Measurements from ENCODE around the gene TSPAN14. TPM values are rescaled to one million over a fixed set of nuclear protein-coding genes. Genes with fewer than 3 reads are reported as not detected.

TSPAN14 gene
- polyA plus RNA-seq, 3 donors = 81.6 to 86.2 (median 85.7) TPM

GRCh38 chr10:80580638-80581468 lies 126.7 kb downstream of the TSPAN14 start:
- no peak for DNase-seq (ENCODE audit: low read depth in 3 of 3, low spot score in 2 of 3)

GRCh38 chr10:80581469-80581835 lies 127.3 kb downstream of the TSPAN14 start:
- no peak for DNase-seq (ENCODE audit: low read depth in 3 of 3, low spot score in 2 of 3)

GRCh38 chr10:80582286-80582960 lies 128.3 kb downstream of the TSPAN14 start:
- DNase-seq (ENCODE audit: low read depth in 3 of 3, low spot score in 2 of 3) = no peak

Other genes with a start within 250 kb of the TSPAN14 start
- gene ANXA11, start 248.8 kb upstream of the TSPAN14 start, polyA plus RNA-seq (ENCODE audit: insufficient read length in 3 of 3) = 100 to 1,000 TPM; 123 to 144 (median 140) TPM
- 1 to 10 TPM in 2 of 3 donors, under 1 TPM in 1; 0.67 to 1.2 (median 1.1) TPM for gene MAT1A, start 164.7 kb upstream of the TSPAN14 start, polyA plus RNA-seq (ENCODE audit: insufficient read length in 3 of 3)
- gene DYDC1, start 97.6 kb upstream of the TSPAN14 start, polyA plus RNA-seq (ENCODE audit: insufficient read length in 3 of 3) = under 1 TPM; 0.37 to 0.90 (median 0.49) TPM
- gene DYDC2, start 97.5 kb upstream of the TSPAN14 start, polyA plus RNA-seq (ENCODE audit: insufficient read length in 3 of 3) = 1 to 10 TPM; 2.4 to 4.0 (median 3.1) TPM
- gene PRXL2A, start 45.8 kb upstream of the TSPAN14 start, polyA plus RNA-seq (ENCODE audit: insufficient read length in 3 of 3) = 100 to 1,000 TPM; 116 to 134 (median 124) TPM
- gene SH2D4B, start 83.6 kb downstream of the TSPAN14 start, polyA plus RNA-seq (ENCODE audit: insufficient read length in 3 of 3) = under 1 TPM; 0.04 to 0.14 (median 0.12) TPM